Measurements from ENCODE around the gene CXXC1. TPM values are rescaled to one million over a fixed set of nuclear protein-coding genes. Genes with fewer than 3 reads are reported as not detected.

Gene CXXC1
- total RNA-seq, 2 experiments from 2014 or later, result 54.4 to 97.4 TPM

DNA sequence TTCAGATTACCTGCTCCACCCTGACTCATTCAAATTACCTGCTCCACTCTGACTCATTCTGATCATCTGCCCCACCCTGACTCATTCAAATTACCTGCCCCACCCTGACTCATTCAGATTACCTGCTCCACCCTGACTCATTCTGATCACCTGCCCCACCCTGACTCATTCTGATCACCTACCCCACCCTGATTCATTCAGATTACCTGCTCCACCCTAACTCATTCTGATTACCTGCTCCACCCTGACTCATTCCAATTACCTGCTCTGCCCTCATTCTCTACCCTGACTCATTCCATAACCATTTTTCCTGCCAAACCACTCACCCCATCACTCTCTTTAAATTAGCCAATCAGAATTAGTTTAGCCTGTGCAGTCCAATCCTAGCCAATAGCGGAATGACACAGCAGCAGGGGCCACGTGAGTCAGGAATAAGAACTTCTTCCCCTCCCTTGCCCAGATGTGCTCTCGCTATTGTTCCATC lies 47.4 kb downstream of the CXXC1 start:
- no peaks in the 10 kb centered on the region for H3K9me3 ChIP-seq (ENCODE audit: low read length)
- CTCF ChIA-PET (ENCODE audit: unreplicated experiment), result no interaction called here

DNA sequence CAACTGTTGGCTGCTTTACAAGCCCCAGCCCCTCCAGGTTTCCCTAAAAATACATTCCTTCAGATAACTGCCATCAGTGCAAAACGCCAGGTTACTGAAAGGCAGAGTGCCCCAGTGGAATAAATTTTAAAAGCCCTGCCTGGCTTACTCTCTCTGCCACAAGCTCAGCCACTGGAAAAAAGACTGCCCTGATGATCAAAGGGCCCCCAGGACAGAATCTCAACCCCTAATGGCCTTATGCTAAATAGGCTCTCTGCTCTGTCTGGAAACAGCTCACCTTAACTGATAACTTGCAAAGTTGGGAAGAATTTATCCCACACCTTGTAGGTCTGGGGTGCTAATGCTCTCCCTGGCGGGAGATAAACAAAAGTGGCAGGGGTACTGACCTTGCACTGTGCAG lies 55.1 kb downstream of the CXXC1 start:
- no peak overlapping the region for H3K4me2 ChIP-seq (ENCODE audit: low read length)
- no peaks in the 10 kb centered on the region for H3K36me3 ChIP-seq (ENCODE audit: insufficient read depth, low read length)
- ChIA-PET POLR2A (interaction anchor here (0.7 kb wide), 1 partner anchor 215 kb away, joined by 3 read pairs; no protein-coding TSS in a partner anchor), CTCF (ENCODE audit: unreplicated experiment) (no interaction called here)
- H2AFZ ChIP-seq (ENCODE audit: low read length), result no peak overlapping the region
- no peak overlapping the region for H3K27ac ChIP-seq (ENCODE audit: low read depth, low read length, poor library complexity, severe bottlenecking)
- no peaks in the 10 kb centered on the region for H3K9me2 ChIP-seq (ENCODE audit: insufficient read depth, low read length)
- peaks cover 3% of the 10 kb centered on the region for H3K4me1 ChIP-seq (ENCODE audit: insufficient read depth, low read length, poor library complexity, severe bottlenecking)
- DNase-seq (ENCODE audit: low spot score), result no peak
- no peaks in the 10 kb centered on the region for H3K9me3 ChIP-seq (ENCODE audit: low read length)
- no peak overlapping the region for H3K4me3 ChIP-seq (ENCODE audit: low read depth, low read length, poor library complexity, severe bottlenecking)
- no peaks in the 10 kb centered on the region for H4K20me1 ChIP-seq (ENCODE audit: insufficient read depth, low read length)
- no TSS peak for BruUV-seq (replicated peaks)
- no peaks in the 10 kb centered on the region for H3K79me2 ChIP-seq (ENCODE audit: insufficient read depth, low read depth, low read length)
- TF ChIP-seq, protein P1, sequence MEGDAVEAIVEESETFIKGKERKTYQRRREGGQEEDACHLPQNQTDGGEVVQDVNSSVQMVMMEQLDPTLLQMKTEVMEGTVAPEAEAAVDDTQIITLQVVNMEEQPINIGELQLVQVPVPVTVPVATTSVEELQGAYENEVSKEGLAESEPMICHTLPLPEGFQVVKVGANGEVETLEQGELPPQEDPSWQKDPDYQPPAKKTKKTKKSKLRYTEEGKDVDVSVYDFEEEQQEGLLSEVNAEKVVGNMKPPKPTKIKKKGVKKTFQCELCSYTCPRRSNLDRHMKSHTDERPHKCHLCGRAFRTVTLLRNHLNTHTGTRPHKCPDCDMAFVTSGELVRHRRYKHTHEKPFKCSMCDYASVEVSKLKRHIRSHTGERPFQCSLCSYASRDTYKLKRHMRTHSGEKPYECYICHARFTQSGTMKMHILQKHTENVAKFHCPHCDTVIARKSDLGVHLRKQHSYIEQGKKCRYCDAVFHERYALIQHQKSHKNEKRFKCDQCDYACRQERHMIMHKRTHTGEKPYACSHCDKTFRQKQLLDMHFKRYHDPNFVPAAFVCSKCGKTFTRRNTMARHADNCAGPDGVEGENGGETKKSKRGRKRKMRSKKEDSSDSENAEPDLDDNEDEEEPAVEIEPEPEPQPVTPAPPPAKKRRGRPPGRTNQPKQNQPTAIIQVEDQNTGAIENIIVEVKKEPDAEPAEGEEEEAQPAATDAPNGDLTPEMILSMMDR (conservative IDR thresholded peaks at IDR 0.05; ENCODE audit: low read length), result no peak
- TF ChIP-seq EZH2phosphoT487 (IDR thresholded peaks at IDR 0.05; ENCODE audit: borderline replicate concordance, low read depth, low read length), result no peak
- intact Hi-C loops (cut with micrococcal nuclease; ENCODE audit: unreplicated experiment), result no loop called here

More for the DNA sequence above, 47.4 kb downstream of the CXXC1 start:
- BruUV-seq (replicated peaks), result no TSS peak
- POLR2A ChIA-PET, result no interaction called here
- TF ChIP-seq, protein P1 (conservative IDR thresholded peaks at IDR 0.05; ENCODE audit: low read length), result no peak
- no peak for TF ChIP-seq EZH2phosphoT487 (IDR thresholded peaks at IDR 0.05; ENCODE audit: borderline replicate concordance, low read depth, low read length)
- no peaks in the 10 kb centered on the region for H4K20me1 ChIP-seq (ENCODE audit: insufficient read depth, low read length)
- H3K4me3 ChIP-seq (ENCODE audit: low read depth, low read length, poor library complexity, severe bottlenecking), result no peak overlapping the region
- no peaks in the 10 kb centered on the region for H3K79me2 ChIP-seq (ENCODE audit: insufficient read depth, low read depth, low read length)
- no peak overlapping the region for H2AFZ ChIP-seq (ENCODE audit: low read length)
- no peaks in the 10 kb centered on the region for H3K9me2 ChIP-seq (ENCODE audit: insufficient read depth, low read length)
- H3K4me1 ChIP-seq (ENCODE audit: insufficient read depth, low read length, poor library complexity, severe bottlenecking), result no peaks in the 10 kb centered on the region
- no peak overlapping the region for H3K27ac ChIP-seq (ENCODE audit: low read depth, low read length, poor library complexity, severe bottlenecking)
- intact Hi-C loops (cut with micrococcal nuclease; ENCODE audit: unreplicated experiment), result no loop called here
- H3K36me3 ChIP-seq (ENCODE audit: insufficient read depth, low read length), result no peaks in the 10 kb centered on the region
- no peak overlapping the region for H3K4me2 ChIP-seq (ENCODE audit: low read length)
- DNase-seq (ENCODE audit: low spot score), result no peak

Small RNA genes within 50 kb of the gene (small RNA-seq; reads per million reads assigned to genes)
- gene RNA5SP458, result 1.1 reads per million, percentile 53 among the genes with 10 or more reads in this experiment

Other genes with a start within 250 kb of the CXXC1 start
- not detected in 2 replicates for gene MYO5B, start 92.5 kb downstream of the CXXC1 start, total RNA-seq (2014; rRNA removed; shearing (Covaris generic))
- not detected in 2 replicates for gene MYO5B, start 92.5 kb downstream of the CXXC1 start, total RNA-seq (2022)
- gene CFAP53, start 21.2 kb downstream of the CXXC1 start, total RNA-seq (2014; rRNA removed; shearing (Covaris generic)), result 0.57 TPM in 1 of 2 replicates, not detected in the other
- gene CFAP53, start 21.2 kb downstream of the CXXC1 start, total RNA-seq (2022), result 0.52 and 0.86 TPM in 2 replicates
- gene MBD1, start 6.2 kb downstream of the CXXC1 start, total RNA-seq (2014; rRNA removed; shearing (Covaris generic)), result 39.8 and 42.2 TPM in 2 replicates
- gene MBD1, start 6.2 kb downstream of the CXXC1 start, total RNA-seq (2022), result 44.1 and 47.3 TPM in 2 replicates
- 22.2 and 28.8 TPM in 2 replicates for gene SKA1, start 87.4 kb upstream of the CXXC1 start, total RNA-seq (2014; rRNA removed; shearing (Covaris generic))
- gene SKA1, start 87.4 kb upstream of the CXXC1 start, total RNA-seq (2022), result 29.2 and 31.1 TPM in 2 replicates

All from OCI-LY7 (cell line).